Measurements from ENCODE around the gene PISD.

The PISD gene

GRCh38 chr22:31631436-31631835, 30.6 kb downstream of the PISD start:
- Histone ChIP-seq H3K9me3 (ENCODE audit: insufficient read depth, low read depth, low read length) (no peaks in the 10 kb centered on the region), H3K27me3 (ENCODE audit: insufficient read depth, low read length, poor library complexity, severe bottlenecking) (no peaks in the 10 kb centered on the region), H3K4me3 (ENCODE audit: low read length, poor library complexity, severe bottlenecking) (peak overlapping the region; percentile 87), H3K36me3 (ENCODE audit: insufficient read depth, low read length) (peaks cover 4% of the 10 kb centered on the region), H3K4me2 (ENCODE audit: low read depth, low read length, poor library complexity, severe bottlenecking) (peak overlapping the region; percentile 93), H2AFZ (ENCODE audit: low read length) (no peak overlapping the region), H3K79me2 (ENCODE audit: insufficient read depth, low read length) (peaks cover 78% of the 10 kb centered on the region), H3F3A (ENCODE audit: low read depth) (no peaks in the 10 kb centered on the region; the same call in 1 of the 2 replicates), H3K9me2 (replicated peaks; ENCODE audit: low read depth, low read length) (no peaks in the 10 kb centered on the region), H4K20me1 (ENCODE audit: insufficient read depth, low read length, poor library complexity, severe bottlenecking) (peaks cover 35% of the 10 kb centered on the region), H3K4me1 (ENCODE audit: insufficient read depth, low read length, poor library complexity, severe bottlenecking) (peaks cover 38% of the 10 kb centered on the region), H3K9ac (ENCODE audit: low read depth, low read length, poor library complexity, severe bottlenecking) (peak overlapping the region; percentile 88)
- no peak for TF ChIP-seq EZH2phosphoT487 (IDR thresholded peaks at IDR 0.05; ENCODE audit: borderline replicate concordance)
- no peak for TF ChIP-seq CTCF (conservative IDR thresholded peaks at IDR 0.05; ENCODE audit: low read length)

GRCh38 chr22:31630331-31631329, 31.4 kb downstream of the PISD start:
- peaks cover 38% of the 10 kb centered on the region for H3K4me1 ChIP-seq (ENCODE audit: insufficient read depth, low read length, poor library complexity, severe bottlenecking)
- no peaks in the 10 kb centered on the region for H3K9me3 ChIP-seq (ENCODE audit: insufficient read depth, low read depth, low read length)
- TF ChIP-seq EZH2phosphoT487 (IDR thresholded peaks at IDR 0.05; ENCODE audit: borderline replicate concordance), result no peak
- TF ChIP-seq CTCF (conservative IDR thresholded peaks at IDR 0.05; ENCODE audit: low read length), result no peak
- peak overlapping the region; percentile 93 for H3K4me2 ChIP-seq (ENCODE audit: low read depth, low read length, poor library complexity, severe bottlenecking)
- peaks cover 4% of the 10 kb centered on the region for H3K36me3 ChIP-seq (ENCODE audit: insufficient read depth, low read length)
- H3K9me2 ChIP-seq (replicated peaks; ENCODE audit: low read depth, low read length), result no peaks in the 10 kb centered on the region
- H4K20me1 ChIP-seq (ENCODE audit: insufficient read depth, low read length, poor library complexity, severe bottlenecking), result peaks cover 41% of the 10 kb centered on the region
- H3K79me2 ChIP-seq (ENCODE audit: insufficient read depth, low read length), result peaks cover 78% of the 10 kb centered on the region
- H3K4me3 ChIP-seq (ENCODE audit: low read length, poor library complexity, severe bottlenecking), result peak overlapping the region; percentile 87
- H3F3A ChIP-seq (ENCODE audit: low read depth), result no peaks in the 10 kb centered on the region; the same call in 1 of the 2 replicates
- no peaks in the 10 kb centered on the region for H3K27me3 ChIP-seq (ENCODE audit: insufficient read depth, low read length, poor library complexity, severe bottlenecking)
- peak overlapping the region; percentile 87 for H2AFZ ChIP-seq (ENCODE audit: low read length)
- peak overlapping the region; percentile 88 for H3K9ac ChIP-seq (ENCODE audit: low read depth, low read length, poor library complexity, severe bottlenecking)

- peak overlapping the region; percentile 88 for H3K9ac ChIP-seq (ENCODE audit: low read depth, low read length, poor library complexity, severe bottlenecking)
- no peaks in the 10 kb centered on the region for H3K9me3 ChIP-seq (ENCODE audit: insufficient read depth, low read depth, low read length)
- peaks cover 84% of the 10 kb centered on the region for H3K79me2 ChIP-seq (ENCODE audit: insufficient read depth, low read length)
- peak overlapping the region; percentile 87 for H3K4me3 ChIP-seq (ENCODE audit: low read length, poor library complexity, severe bottlenecking)
- peaks cover 41% of the 10 kb centered on the region for H4K20me1 ChIP-seq (ENCODE audit: insufficient read depth, low read length, poor library complexity, severe bottlenecking)
- H3K4me1 ChIP-seq (ENCODE audit: insufficient read depth, low read length, poor library complexity, severe bottlenecking), result peaks cover 38% of the 10 kb centered on the region
- H3K4me2 ChIP-seq (ENCODE audit: low read depth, low read length, poor library complexity, severe bottlenecking), result peak overlapping the region; percentile 93
- TF ChIP-seq EZH2phosphoT487 (IDR thresholded peaks at IDR 0.05; ENCODE audit: borderline replicate concordance) (no peak), CTCF (conservative IDR thresholded peaks at IDR 0.05; ENCODE audit: low read length) (no peak)
- H3K27me3 ChIP-seq (ENCODE audit: insufficient read depth, low read length, poor library complexity, severe bottlenecking), result no peaks in the 10 kb centered on the region
- H3F3A ChIP-seq (ENCODE audit: low read depth), result no peaks in the 10 kb centered on the region; the same call in 1 of the 2 replicates
- H3K9me2 ChIP-seq (replicated peaks; ENCODE audit: low read depth, low read length), result no peaks in the 10 kb centered on the region
- H2AFZ ChIP-seq (ENCODE audit: low read length), result no peak overlapping the region
- H3K36me3 ChIP-seq (ENCODE audit: insufficient read depth, low read length), result peaks cover 9% of the 10 kb centered on the region
Measured at GRCh38 chr22:31629741-31630184, 32.3 kb downstream of the PISD start.
